Femur (tissue), 1 donor: ENCODE data around the gene POPDC3.
A peak's percentile ranks its signal among the peaks of the same experiment; 100 is the strongest.
"Not testable (repeated sequence)": the region's sequence is repeated elsewhere in the genome, so short reads cannot be mapped to it uniquely, and the experiment has no call there.

Experiments used
- DNase-seq: peaks from one replicate; pipeline ENCODE4 v3.0.0-alpha.2; 2017

Gene POPDC3

GRCh38 chr6:105179244-105180065, at the start of gene POPDC3:
Gene POPDC3, minus strand, starts transcription at chr6:105180014. Its CDS starts 18,105 bp downstream, at chr6:105161909.
- peak; percentile 46 for DNase-seq

- DNase-seq: no peak
These were observed 47.5 kb upstream of the POPDC3 start for GRCh38 chr6:105227295-105227767.

- no peak for DNase-seq
These were observed 46.9 kb upstream of the POPDC3 start for GRCh38 chr6:105226598-105227294.

GRCh38 chr6:105223242-105223641, 43.4 kb upstream of the POPDC3 start:
- no peak for DNase-seq

GRCh38 chr6:105221219-105221618, 41.4 kb upstream of the POPDC3 start:
- not testable (repeated sequence) for DNase-seq

- no peak for DNase-seq
These were observed 40.4 kb upstream of the POPDC3 start for GRCh38 chr6:105220186-105220585.

- not testable (repeated sequence) for DNase-seq
These were observed 39.4 kb upstream of the POPDC3 start for GRCh38 chr6:105219218-105219617.

- no peak for DNase-seq
These were observed 35.7 kb upstream of the POPDC3 start for GRCh38 chr6:105215506-105215905.

GRCh38 chr6:105214668-105215067, 34.9 kb upstream of the POPDC3 start:
- DNase-seq: no peak

- no peak for DNase-seq
These were observed 33.5 kb upstream of the POPDC3 start for GRCh38 chr6:105213272-105213671.

GRCh38 chr6:105212587-105212986, 32.8 kb upstream of the POPDC3 start:
- DNase-seq: no peak

GRCh38 chr6:105211831-105212230, 32.0 kb upstream of the POPDC3 start:
- no peak for DNase-seq

GRCh38 chr6:105210932-105211531, 31.2 kb upstream of the POPDC3 start:
- no peak for DNase-seq

GRCh38 chr6:105209950-105210706, 30.3 kb upstream of the POPDC3 start:
- no peak for DNase-seq

- DNase-seq: no peak
These were observed 27.9 kb upstream of the POPDC3 start for GRCh38 chr6:105207524-105208269.

GRCh38 chr6:105204768-105205167, 25.0 kb upstream of the POPDC3 start:
- no peak for DNase-seq

- no peak for DNase-seq
These were observed 24.5 kb upstream of the POPDC3 start for GRCh38 chr6:105204331-105204730.

- DNase-seq: no peak
These were observed 22.7 kb upstream of the POPDC3 start for GRCh38 chr6:105202486-105202885.

- DNase-seq: no peak
These were observed 20.4 kb upstream of the POPDC3 start for GRCh38 chr6:105200133-105200730.

- peak; percentile 23 for DNase-seq
These were observed 19.9 kb upstream of the POPDC3 start for GRCh38 chr6:105199711-105200110.

- DNase-seq: no peak
These were observed 16.3 kb upstream of the POPDC3 start for GRCh38 chr6:105196076-105196475.

- no peak for DNase-seq
These were observed 14.8 kb upstream of the POPDC3 start for GRCh38 chr6:105194591-105194990.
